Upper lobe of left lung (tissue), 6 donors: ENCODE results near the gene A3GALT2. TPM values are rescaled to one million over a fixed set of nuclear protein-coding genes. Genes with fewer than 3 reads are reported as not detected.

Experiments
- ATAC-seq, 2 donors: fragments of 200-7000 bp; cut with Tn5 transposase; one replicate each; pipeline ENCODE4 v1.9.1; 2022; ENCODE audit warnings: mild to moderate bottlenecking in 2 of 2, moderate library complexity in 2 of 2; ENCODE audit not compliant: low FRiP score in 2 of 2
- DNase-seq, 2 donors: peaks; one replicate each; pipeline ENCODE4 v3.0.0-alpha.2; 2019 to 2020
- H3K27ac ChIP-seq, 4 donors: fragments of 200-600 bp; sonication (generic); one replicate each; pipeline ENCODE4 v1.5.1; 2016 to 2019
- H3K27me3 ChIP-seq, 4 donors: fragments of 200-600 bp; sonication (generic); one replicate each; pipeline ENCODE4 v1.5.1; 2017 to 2019
- H3K36me3 ChIP-seq, 4 donors: fragments of 200-600 bp; sonication (generic); one replicate each; pipeline ENCODE4 v1.5.1; 2016 to 2019
- H3K4me1 ChIP-seq, 4 donors: fragments of 200-600 bp; sonication (generic); one replicate each; pipeline ENCODE4 v1.5.1; 2018 to 2019
- H3K4me3 ChIP-seq, 4 donors: fragments of 200-600 bp; sonication (generic); one replicate each; pipeline ENCODE4 v1.5.1; 2017 to 2019; ENCODE audit warnings: mild to moderate bottlenecking in 2 of 4, moderate library complexity in 1 of 4
- H3K9me3 ChIP-seq, 4 donors: fragments of 200-600 bp; sonication (generic); one replicate each; pipeline ENCODE4 v1.5.1; 2018 to 2019
- EP300 ChIP-seq, 4 donors: sonication (generic); formaldehyde crosslinking; IDR thresholded peaks; one replicate each; pipeline ENCODE4 v1.5.1; 2017; ENCODE audit warnings: antibody characterized with exemption in 4 of 4, control low read depth in 2 of 4
- POLR2A ChIP-seq, 4 donors: fragments of 450-650 bp; IDR thresholded peaks; one replicate each; pipeline ENCODE4 v1.5.1; 2016 to 2017; ENCODE audit warnings: antibody characterized with exemption in 4 of 4, mild to moderate bottlenecking in 2 of 4
- POLR2AphosphoS5 ChIP-seq, 2 donors: sonication (generic); formaldehyde crosslinking; IDR thresholded peaks; one replicate each; pipeline ENCODE4 v1.5.1; 2017; ENCODE audit warnings: antibody characterized with exemption in 2 of 2
- WGBS, 2 donors: methylation state at CpG; one replicate each; pipeline ENCODE4 v1.1.5; 2017 to 2018; 5-methylcytosine and 5-hydroxymethylcytosine counted together
- total RNA-seq, 6 donors: library from RNA; depleted of rRNA in 4 of 6; stranded (reverse); fragments of >200 nt in 4 of 6; gene quantifications; one replicate each; pipeline versions ENCODE4 v1.1.0 to v1.2.1, GENCODE V29; 2016 to 2021
- TF ChIP-seq, protein P1 (sequence below), 6 experiments: fragments of 450-650 bp in 4 of 6; fragments of 200-600 bp in 2 of 6; sonication (generic) in 2 of 6; IDR thresholded peaks; one replicate each; pipeline ENCODE4 v1.5.1; 2016 to 2019; ENCODE audit warnings: antibody characterized with exemption in 6 of 6
- donor health status: DM: no; HTN: no; CAD: no; lungs with moderate emphysema.
- donor health status: DM: no; HTN: yes; CAD: no; lungs with severe emphysema.

A3GALT2 gene
- total RNA-seq, 6 donors from 2014 or later: 0.79 to 0.91 TPM; not detected in 4

GRCh38 chr1:33338048-33338439, 17.1 kb upstream of the A3GALT2 start:
- peaks cover 0 to 38% (median 3%) of the 10 kb centered on the region in 4 donors for H3K36me3 ChIP-seq
- peaks cover 97 to 100% (median 98%) of the 10 kb centered on the region in 4 donors for H3K4me1 ChIP-seq
- peak overlapping the region; percentile 90 to 99 (median 98) for H3K27ac ChIP-seq
- DNase-seq (no peak), ATAC-seq (peak in 1 of 2 donors; percentile 18)
- 28 to 32% methylated on average over 1 of the region's 1 CpG for WGBS, 2 donors
- peak overlapping the region in 2 of 4 donors; percentile 15 to 19 for H3K4me3 ChIP-seq
- no peak for TF ChIP-seq POLR2A (IDR thresholded peaks at IDR 0.05)
- TF ChIP-seq, protein P1, sequence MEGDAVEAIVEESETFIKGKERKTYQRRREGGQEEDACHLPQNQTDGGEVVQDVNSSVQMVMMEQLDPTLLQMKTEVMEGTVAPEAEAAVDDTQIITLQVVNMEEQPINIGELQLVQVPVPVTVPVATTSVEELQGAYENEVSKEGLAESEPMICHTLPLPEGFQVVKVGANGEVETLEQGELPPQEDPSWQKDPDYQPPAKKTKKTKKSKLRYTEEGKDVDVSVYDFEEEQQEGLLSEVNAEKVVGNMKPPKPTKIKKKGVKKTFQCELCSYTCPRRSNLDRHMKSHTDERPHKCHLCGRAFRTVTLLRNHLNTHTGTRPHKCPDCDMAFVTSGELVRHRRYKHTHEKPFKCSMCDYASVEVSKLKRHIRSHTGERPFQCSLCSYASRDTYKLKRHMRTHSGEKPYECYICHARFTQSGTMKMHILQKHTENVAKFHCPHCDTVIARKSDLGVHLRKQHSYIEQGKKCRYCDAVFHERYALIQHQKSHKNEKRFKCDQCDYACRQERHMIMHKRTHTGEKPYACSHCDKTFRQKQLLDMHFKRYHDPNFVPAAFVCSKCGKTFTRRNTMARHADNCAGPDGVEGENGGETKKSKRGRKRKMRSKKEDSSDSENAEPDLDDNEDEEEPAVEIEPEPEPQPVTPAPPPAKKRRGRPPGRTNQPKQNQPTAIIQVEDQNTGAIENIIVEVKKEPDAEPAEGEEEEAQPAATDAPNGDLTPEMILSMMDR (IDR thresholded peaks at IDR 0.05): no peak
- TF ChIP-seq EP300 (IDR thresholded peaks at IDR 0.05): no peak
- TF ChIP-seq POLR2AphosphoS5 (IDR thresholded peaks at IDR 0.05): no peak
- no peaks in the 10 kb centered on the region for H3K27me3 ChIP-seq
- H3K9me3 ChIP-seq: no peaks in the 10 kb centered on the region

- Histone ChIP-seq H3K27me3 (no peaks in the 10 kb centered on the region), H3K4me3 (no peak overlapping the region), H3K9me3 (no peaks in the 10 kb centered on the region), H3K27ac (peak overlapping the region; percentile 90 to 99 (median 98)), H3K36me3 (peaks cover 0 to 39% (median 9%) of the 10 kb centered on the region in 4 donors), H3K4me1 (peaks cover 97 to 100% (median 98%) of the 10 kb centered on the region in 4 donors)
- TF ChIP-seq POLR2AphosphoS5 (IDR thresholded peaks at IDR 0.05) (no peak), EP300 (IDR thresholded peaks at IDR 0.05) (no peak), POLR2A (IDR thresholded peaks at IDR 0.05) (no peak)
- TF ChIP-seq, protein P1 (IDR thresholded peaks at IDR 0.05): no peak
- DNase-seq: no peak
- ATAC-seq: no peak
- WGBS, 2 donors: 85 to 94% methylated on average over 6 of the region's 6 CpGs
Observed at GRCh38 chr1:33337441-33337840, 16.5 kb upstream of the A3GALT2 start.

GRCh38 chr1:33336580-33336979, 15.7 kb upstream of the A3GALT2 start:
- TF ChIP-seq EP300 (IDR thresholded peaks at IDR 0.05) (no peak), POLR2AphosphoS5 (IDR thresholded peaks at IDR 0.05) (no peak), POLR2A (IDR thresholded peaks at IDR 0.05) (no peak)
- TF ChIP-seq, protein P1 (IDR thresholded peaks at IDR 0.05): no peak
- H3K4me3 ChIP-seq: no peak overlapping the region
- 73 to 80% methylated on average over 9 of the region's 9 CpGs for WGBS, 2 donors

DNA sequence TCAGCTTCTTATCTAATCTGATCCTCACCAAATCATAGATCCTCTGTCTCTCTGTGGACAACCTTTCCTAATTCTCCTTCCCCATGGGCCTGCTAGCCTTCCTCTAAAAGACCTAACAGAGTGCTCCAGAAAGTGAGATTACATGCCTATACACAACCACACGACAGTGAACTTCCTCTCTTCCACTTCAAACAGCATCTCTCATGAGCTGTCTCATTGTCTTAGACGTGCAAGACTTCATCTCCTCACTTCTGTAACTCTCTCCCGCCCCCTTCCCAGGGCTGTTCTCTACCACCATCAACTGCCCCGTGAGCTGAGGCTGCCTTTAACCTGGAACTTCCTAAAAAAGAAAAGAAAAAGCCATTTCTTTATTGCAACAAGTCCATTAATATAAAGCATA, 14.1 kb upstream of the A3GALT2 start:
- 38 to 40% methylated on average over 4 of the region's 4 CpGs for WGBS, 2 donors
- DNase-seq (peak in 1 of 2 donors; percentile 51), ATAC-seq (peak in 1 of 2 donors; percentile 16)
- Histone ChIP-seq H3K4me3 (peak overlapping the region in 1 of 4 donors; percentile 8), H3K36me3 (peaks cover 19 to 48% (median 33%) of the 10 kb centered on the region in 4 donors), H3K27ac (peak overlapping the region; percentile 86 to 99 (median 94)), H3K4me1 (peaks cover 82 to 97% (median 88%) of the 10 kb centered on the region in 4 donors), H3K27me3 (no peaks in the 10 kb centered on the region), H3K9me3 (no peaks in the 10 kb centered on the region)
- TF ChIP-seq POLR2AphosphoS5 (IDR thresholded peaks at IDR 0.05) (peak in 1 of 2 donors; percentile 50), POLR2A (IDR thresholded peaks at IDR 0.05) (peak in 1 of 4 donors; percentile 59), EP300 (IDR thresholded peaks at IDR 0.05) (no peak)

More at GRCh38 chr1:33336580-33336979, 15.7 kb upstream of the A3GALT2 start:
- Histone ChIP-seq H3K27ac (peak overlapping the region; percentile 90 to 99 (median 98)), H3K4me1 (peaks cover 97 to 100% (median 98%) of the 10 kb centered on the region in 4 donors), H3K27me3 (no peaks in the 10 kb centered on the region), H3K36me3 (peaks cover 3 to 41% (median 17%) of the 10 kb centered on the region in 4 donors), H3K9me3 (no peaks in the 10 kb centered on the region)
- ATAC-seq: no peak
- peak in 1 of 2 donors; percentile 21 for DNase-seq

GRCh38 chr1:33334081-33334552, 13.2 kb upstream of the A3GALT2 start:
- ATAC-seq (peak; percentile 37 to 49), DNase-seq (peak in 1 of 2 donors; percentile 73)
- Histone ChIP-seq H3K4me1 (peaks cover 75 to 88% (median 81%) of the 10 kb centered on the region in 4 donors), H3K27me3 (no peaks in the 10 kb centered on the region), H3K36me3 (peaks cover 28 to 57% (median 42%) of the 10 kb centered on the region in 4 donors), H3K4me3 (peak overlapping the region in 1 of 4 donors; percentile 8), H3K27ac (peak overlapping the region; percentile 86 to 99 (median 94)), H3K9me3 (no peaks in the 10 kb centered on the region)
- TF ChIP-seq, protein P1 (IDR thresholded peaks at IDR 0.05): no peak
- TF ChIP-seq EP300 (IDR thresholded peaks at IDR 0.05) (peak; percentile 39 to 81 (median 63)), POLR2AphosphoS5 (IDR thresholded peaks at IDR 0.05) (peak; percentile 75 to 90), POLR2A (IDR thresholded peaks at IDR 0.05) (peak in 2 of 4 donors; percentile 17 to 67)
- 34 to 50% methylated on average over 17 of the region's 17 CpGs for WGBS, 2 donors
